HG03432 (cell line): ENCODE results near the gene RAD23A.

Source experiments
- ATAC-seq: cut with Tn5 transposase; IDR thresholded peaks from one replicate; pipeline ENCODE4 v1.9.1; 2021; ENCODE audit warnings: mild to moderate bottlenecking, moderate library complexity; ENCODE audit not compliant: unreplicated experiment

RAD23A gene

GRCh38 chr19:12983542-12984142 lies 38.0 kb downstream of the RAD23A start:
- no peak for ATAC-seq

GRCh38 chr19:12984143-12984627 lies 38.5 kb downstream of the RAD23A start:
- ATAC-seq, result no peak

- no peak for ATAC-seq
Observed at GRCh38 chr19:12984683-12985048, 39.0 kb downstream of the RAD23A start.

GRCh38 chr19:12985049-12985776 lies 39.6 kb downstream of the RAD23A start:
- ATAC-seq, result peak; percentile 45

GRCh38 chr19:12986726-12987125 lies 41.1 kb downstream of the RAD23A start:
- ATAC-seq, result no peak

GRCh38 chr19:12987190-12987589 lies 41.5 kb downstream of the RAD23A start:
- ATAC-seq, result no peak

- ATAC-seq, result no peak
Observed at GRCh38 chr19:12987781-12988180, 42.1 kb downstream of the RAD23A start.

- ATAC-seq, result no peak
Observed at GRCh38 chr19:12990431-12990830, 44.8 kb downstream of the RAD23A start.

- no peak for ATAC-seq
Observed at GRCh38 chr19:12990853-12991252, 45.2 kb downstream of the RAD23A start.

GRCh38 chr19:12991296-12991695 lies 45.6 kb downstream of the RAD23A start:
- ATAC-seq, result no peak

GRCh38 chr19:12992729-12993128 lies 47.1 kb downstream of the RAD23A start:
- no peak for ATAC-seq

- no peak for ATAC-seq
Observed at GRCh38 chr19:12993562-12993961, 47.9 kb downstream of the RAD23A start.

GRCh38 chr19:12994701-12995595 lies 49.3 kb downstream of the RAD23A start, which contains the start of gene NFIX:
Gene NFIX (plus strand): TSS chr19:12995475. CDS start chr19:12995838, 363 bp downstream.
- no peak for ATAC-seq

GRCh38 chr19:12995596-12996405 lies 50.1 kb downstream of the RAD23A start:
- no peak for ATAC-seq

- no peak for ATAC-seq
Observed at GRCh38 chr19:12996406-12997094, 50.9 kb downstream of the RAD23A start.

- no peak for ATAC-seq
Observed at GRCh38 chr19:12997179-12997966, 51.7 kb downstream of the RAD23A start.

- no peak for ATAC-seq
Observed at GRCh38 chr19:12997967-12998940, 52.6 kb downstream of the RAD23A start.

GRCh38 chr19:13001166-13001501 lies 55.5 kb downstream of the RAD23A start:
- no peak for ATAC-seq
